NCI-H774 (cell line): ENCODE data around the gene PRDX5.
A peak's percentile ranks its signal among the peaks of the same experiment; 100 is the strongest.
"Not testable (repeated sequence)": the region's sequence is repeated elsewhere in the genome, so short reads cannot be mapped to it uniquely, and the experiment has no call there.

Experiments used
- DNase-seq: peaks from one replicate; lab custom pipeline; 2025; lab: John Stamatoyannopoulos, UW

PRDX5 gene

DNA sequence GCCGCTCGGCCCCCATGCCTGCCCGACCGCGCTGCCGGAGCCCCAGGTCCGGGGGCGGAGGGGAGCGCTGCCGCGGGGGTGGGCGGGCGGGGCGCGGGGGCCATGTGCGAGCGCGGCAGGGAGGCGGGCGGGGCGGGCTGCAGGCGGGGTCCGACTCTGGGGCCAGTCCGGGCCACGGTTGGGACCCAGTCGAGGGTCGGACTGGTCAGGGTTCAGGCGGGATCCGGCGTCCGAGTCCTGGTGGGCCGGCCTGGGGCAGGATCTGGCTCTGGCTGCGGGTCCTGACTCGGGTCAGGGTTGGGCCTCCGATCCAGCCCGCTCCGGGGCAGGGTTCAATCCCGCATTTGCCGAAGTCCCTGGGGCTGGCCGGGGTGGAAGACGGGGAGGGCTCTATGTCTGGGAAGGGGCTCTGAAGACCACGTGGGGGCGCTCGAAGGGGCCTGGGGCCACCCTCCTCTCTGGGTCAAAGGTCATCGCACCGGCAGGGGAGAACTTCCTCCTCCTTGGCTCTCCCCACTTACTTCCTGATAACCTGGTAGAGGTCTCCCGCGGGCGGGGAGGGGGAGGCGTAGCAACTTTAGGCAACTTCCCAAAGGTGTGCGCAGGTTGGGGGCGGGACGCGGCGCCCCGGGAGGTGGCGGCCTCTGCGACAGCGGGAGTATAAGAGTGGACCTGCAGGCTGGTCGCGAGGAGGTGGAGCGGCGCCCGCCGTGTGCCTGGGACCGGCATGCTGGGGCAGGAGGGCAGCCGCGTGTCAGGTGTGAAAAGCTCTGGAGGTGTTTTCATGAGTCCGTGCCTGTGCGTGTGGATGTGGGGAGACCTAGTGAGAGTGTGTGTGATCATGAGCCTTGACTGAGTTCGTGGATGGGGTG is 12.0 kb upstream of the PRDX5 start:
- DNase-seq, result peak; percentile 59

DNA sequence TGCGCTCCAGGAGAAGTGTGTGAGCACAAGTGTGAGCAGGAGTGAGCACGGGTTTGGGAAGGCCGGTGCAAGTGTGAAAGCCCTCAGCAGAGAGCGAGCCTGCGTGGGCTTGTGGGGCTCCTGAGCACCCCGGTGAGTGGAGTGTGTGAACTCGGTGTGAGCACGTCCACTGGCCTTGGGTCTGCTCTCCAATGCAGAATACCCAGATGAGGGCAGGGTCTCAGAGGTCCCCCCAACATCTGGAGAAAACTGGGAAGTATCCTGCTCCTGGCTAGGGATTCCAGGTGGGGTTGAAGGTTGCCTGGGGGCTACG is 11.4 kb upstream of the PRDX5 start:
- DNase-seq, result no peak

DNA sequence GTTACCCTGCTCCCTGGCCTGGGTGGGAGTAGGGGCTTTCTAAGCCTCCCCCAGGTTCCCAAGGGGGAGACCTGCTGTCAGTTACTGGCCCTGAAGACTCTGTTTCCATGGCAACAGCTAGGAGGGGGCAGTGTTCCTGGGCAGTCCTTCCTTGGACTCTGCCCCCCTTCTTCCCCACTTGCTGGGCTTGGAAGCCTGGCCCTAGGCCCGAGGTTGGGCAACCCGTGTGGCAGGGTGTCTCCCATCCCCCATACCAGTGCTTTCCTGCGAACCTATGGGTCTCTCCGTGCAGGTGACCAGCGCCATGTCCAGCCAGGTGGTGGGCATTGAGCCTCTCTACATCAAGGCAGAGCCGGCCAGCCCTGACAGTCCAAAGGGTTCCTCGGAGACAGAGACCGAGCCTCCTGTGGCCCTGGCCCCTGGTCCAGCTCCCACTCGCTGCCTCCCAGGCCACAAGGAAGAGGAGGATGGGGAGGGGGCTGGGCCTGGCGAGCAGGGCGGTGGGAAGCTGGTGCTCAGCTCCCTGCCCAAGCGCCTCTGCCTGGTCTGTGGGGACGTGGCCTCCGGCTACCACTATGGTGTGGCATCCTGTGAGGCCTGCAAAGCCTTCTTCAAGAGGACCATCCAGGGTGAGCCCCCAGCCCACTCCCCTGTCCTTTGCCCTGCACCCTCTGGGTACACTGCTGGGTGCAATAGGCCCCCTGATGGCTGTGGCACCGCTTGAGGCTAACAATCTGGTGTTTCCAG is 10.9 kb upstream of the PRDX5 start:
- no peak for DNase-seq

DNA sequence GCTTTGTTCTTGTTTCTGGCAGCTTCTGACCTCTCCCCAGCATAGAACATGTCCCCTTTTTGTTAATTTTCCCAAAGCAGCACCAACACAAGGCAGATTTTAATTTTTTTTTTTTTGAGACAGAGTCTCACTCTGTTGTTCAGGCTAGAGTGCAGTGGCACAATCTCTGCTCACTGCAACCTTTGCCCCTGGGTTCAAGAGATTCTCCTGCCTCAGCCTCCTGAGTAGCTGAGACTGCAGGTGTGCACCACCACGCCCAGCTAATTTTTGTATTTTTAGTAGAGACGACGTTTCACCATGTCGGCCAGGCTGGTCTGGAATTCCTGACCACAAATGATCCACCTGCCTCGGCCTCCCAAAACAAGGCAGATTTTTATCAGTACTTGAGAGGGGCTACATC is 10.1 kb upstream of the PRDX5 start:
- not testable (repeated sequence) for DNase-seq

DNA sequence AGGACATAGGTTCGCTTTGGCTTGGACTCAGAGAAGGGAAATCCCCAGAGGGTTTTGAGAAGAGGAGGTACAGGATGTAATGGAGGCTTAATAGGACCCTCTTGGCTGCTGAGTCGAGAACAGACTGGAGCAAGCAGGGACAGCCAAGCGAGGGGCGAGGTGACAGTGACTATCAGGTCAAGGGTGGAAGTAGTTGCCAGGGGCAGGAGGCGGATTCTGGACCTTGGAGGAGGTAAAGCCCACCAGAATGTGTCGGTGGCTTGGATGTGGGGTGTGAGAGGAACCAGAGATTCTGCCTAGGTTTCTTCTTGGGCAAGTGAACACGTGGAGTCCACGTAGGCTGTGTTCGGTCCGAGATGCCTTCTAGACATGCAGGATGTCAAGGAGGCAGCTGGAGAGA is 5.0 kb upstream of the PRDX5 start:
- DNase-seq, result no peak

DNA sequence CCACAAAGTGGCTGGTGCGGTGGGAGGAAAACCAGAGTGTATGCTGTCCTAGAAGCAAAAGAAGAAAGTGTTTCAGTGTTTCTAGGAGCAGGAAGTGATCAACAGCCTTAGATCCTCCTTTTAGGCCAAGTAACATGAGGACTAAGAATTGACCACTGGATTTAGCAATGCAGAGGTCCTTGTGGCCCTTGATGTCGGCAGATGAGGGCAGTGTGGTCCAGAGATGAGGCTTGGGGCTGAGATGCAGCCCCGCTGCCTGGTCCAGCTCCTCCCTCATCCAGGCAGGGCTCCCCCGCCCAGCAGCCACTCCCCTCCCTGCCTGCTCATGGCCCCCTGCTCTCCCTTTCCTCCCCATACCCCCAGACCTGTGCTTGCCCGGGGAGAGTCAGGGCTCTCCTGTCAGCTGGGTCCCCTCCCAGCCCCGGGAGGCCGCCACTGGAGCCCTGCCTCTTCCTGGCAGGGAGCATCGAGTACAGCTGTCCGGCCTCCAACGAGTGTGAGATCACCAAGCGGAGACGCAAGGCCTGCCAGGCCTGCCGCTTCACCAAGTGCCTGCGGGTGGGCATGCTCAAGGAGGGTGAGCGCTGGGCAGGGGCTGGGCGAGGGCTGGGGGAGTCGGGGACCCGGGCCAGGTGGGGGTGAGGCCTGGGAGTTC is 4.3 kb upstream of the PRDX5 start:
- DNase-seq, result no peak

DNA sequence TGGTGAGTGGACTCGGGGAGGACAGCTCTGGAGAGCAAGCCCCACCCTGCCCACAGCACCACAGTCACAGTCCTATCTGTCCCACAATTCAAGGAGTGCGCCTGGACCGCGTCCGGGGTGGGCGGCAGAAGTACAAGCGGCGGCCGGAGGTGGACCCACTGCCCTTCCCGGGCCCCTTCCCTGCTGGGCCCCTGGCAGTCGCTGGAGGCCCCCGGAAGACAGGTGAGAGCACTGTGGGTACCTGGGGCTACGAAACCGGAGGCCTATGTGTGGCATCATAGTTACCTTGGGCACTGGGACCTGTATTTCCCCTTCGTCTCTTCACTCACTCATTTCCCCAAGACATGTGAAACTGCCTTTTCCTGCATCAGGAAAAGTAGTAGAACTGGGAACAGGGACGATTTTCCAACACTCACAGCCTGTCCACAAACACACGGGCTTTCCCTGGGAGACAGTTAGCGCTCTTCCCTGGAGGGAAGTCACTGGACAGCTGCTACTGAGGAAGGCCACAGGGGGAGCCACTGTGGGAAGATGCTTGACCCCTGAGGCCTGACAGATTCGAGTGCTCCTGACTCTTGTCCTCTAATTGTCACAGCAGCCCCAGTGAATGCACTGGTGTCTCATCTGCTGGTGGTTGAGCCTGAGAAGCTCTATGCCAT is 3.6 kb upstream of the PRDX5 start:
- DNase-seq, result no peak

DNA sequence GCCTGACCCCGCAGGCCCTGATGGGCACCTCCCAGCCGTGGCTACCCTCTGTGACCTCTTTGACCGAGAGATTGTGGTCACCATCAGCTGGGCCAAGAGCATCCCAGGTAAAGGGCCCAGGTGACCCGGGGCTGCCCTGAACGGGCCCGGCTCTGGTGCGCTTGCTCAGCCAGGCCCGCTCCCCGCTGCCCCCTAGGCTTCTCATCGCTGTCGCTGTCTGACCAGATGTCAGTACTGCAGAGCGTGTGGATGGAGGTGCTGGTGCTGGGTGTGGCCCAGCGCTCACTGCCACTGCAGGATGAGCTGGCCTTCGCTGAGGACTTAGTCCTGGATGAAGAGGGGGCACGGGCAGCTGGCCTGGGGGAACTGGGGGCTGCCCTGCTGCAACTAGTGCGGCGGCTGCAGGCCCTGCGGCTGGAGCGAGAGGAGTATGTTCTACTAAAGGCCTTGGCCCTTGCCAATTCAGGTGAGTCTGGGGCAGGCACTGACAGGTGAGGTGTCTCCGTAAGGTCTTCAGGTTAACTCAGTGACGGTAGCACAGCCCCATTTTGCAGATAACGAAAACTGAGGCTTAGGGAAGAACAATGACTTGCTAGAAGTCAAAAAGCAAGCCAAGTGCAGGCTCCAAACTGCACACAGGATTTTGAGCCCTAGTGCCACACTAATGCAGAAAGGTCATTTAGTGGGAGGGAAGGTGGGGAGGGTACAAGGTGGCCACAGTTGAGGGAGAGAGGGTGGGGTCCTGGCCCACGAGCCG is 2.9 kb upstream of the PRDX5 start:
- DNase-seq, result no peak

DNA sequence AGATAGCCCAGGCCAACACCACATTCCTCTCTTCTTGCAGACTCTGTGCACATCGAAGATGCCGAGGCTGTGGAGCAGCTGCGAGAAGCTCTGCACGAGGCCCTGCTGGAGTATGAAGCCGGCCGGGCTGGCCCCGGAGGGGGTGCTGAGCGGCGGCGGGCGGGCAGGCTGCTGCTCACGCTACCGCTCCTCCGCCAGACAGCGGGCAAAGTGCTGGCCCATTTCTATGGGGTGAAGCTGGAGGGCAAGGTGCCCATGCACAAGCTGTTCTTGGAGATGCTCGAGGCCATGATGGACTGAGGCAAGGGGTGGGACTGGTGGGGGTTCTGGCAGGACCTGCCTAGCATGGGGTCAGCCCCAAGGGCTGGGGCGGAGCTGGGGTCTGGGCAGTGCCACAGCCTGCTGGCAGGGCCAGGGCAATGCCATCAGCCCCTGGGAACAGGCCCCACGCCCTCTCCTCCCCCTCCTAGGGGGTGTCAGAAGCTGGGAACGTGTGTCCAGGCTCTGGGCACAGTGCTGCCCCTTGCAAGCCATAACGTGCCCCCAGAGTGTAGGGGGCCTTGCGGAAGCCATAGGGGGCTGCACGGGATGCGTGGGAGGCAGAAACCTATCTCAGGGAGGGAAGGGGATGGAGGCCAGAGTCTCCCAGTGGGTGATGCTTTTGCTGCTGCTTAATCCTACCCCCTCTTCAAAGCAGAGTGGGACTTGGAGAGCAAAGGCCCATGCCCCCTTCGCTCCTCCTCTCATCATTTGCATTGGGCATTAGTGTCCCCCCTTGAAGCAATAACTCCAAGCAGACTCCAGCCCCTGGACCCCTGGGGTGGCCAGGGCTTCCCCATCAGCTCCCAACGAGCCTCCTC is 2.0 kb upstream of the PRDX5 start:
- DNase-seq, result not testable (repeated sequence)

DNA sequence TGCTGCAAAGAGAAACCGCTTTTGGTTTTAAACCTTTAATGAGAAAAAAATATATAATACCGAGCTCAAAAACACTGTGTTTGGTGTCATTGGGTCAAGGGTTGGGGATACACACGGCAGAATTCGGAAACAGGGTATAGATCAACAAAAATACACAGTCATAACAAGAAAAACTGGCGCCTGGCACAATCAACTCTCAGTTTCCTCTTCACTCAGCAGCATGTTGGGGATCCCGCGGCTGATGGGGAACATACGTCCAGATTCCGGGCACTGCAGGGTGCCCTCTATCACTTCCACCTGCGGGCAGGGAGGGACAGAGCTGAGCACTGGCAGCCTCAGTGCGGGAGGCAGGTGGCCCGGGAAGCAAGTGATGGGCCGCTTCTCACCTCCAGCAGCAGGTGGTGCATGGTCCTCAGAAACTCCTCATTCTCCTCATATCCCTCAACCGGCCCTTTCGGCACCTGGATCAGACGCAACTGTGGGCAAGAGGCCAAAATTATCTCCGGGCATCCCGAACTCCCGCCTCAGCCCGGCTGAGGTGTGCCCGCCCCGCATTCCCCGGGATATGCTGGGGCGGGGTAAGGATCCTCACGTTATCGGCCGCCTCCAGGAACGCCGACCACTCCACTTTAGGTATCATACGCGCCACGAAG is 1.1 kb upstream of the PRDX5 start:
- DNase-seq, result peak; percentile 34

DNA sequence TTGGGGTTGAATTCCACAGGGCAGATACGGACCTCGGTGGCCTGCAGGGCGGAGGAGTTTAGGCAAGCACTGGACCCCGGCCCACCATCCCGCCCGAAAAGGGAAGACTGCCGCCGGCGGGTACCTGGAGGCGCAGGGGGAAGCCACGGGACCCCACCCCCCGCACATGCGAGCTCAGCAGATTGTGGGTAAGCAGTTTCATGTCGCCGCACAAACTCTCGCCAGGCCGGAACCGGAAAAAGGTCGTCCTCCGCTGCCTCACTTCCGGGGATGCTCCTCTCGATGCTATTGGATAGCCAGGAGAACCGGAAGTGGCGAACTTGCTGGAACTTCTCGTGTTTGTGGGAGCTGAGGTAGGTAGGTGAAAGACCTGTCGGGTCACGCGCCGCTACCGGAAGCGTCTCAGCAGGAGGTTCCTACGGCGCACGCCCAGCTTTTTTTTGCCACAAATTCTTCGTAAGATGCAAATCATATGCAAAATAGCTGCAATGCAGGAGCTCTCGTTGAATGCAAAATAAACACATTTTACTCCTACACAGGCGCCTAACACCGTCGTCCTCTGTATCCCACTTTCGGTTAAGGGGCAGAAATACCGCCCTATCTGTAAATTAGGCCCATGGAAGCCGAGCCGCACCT is 478 bp upstream of the PRDX5 start, which contains the start of gene TRMT112:
Gene TRMT112 (minus strand): TSS at position 235 of the 636 bp plus-strand sequence. CDS start 33 bp downstream, at position 202.
- DNase-seq, result peak; percentile 99

DNA sequence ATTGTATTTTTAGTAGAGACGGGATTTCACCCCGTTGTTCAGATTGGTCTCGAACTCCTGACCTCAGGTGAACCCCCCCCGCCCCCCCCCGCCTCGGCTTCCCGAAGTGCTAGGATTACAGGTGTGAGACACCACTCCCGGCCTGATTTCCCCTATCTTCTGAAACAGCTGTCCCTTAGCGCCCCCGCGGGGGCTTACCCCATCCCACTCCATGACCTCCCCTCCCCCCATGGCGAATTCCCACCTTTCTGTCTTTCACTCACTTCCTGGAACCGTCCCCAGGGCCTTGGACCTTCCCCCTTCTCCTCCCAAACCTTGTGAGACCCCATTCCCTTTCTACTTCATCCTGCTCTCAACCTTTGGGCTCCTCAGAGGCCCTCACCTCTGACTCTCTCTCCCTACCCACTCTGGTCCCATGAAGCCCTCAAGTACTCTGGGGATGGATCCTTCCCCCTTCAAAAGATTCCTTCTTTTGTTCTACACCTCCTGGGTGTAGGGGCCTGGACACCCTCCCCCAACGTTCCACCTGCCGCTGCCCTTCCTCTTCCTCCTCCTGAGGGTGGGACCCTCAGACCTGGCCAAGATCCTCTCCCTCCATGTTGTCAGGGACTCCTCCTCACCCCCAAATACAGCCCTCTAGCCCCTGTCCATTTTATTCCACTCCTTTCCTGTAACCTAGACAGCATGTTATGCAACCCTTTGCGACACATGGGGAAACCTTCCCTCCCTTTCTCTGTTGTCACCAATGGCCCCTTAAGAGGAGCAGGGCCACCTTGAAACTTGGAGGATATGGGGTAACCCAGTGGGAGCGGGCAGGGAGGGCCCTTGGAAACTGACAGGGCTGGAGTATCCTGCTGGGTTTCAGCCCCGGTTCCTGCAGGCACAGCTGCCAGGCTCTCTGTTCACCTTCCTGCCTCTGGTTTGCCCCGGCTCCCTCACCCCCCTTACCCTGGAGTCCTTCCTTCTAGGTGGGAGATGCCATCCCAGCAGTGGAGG is 1.1 kb downstream of the PRDX5 start:
- no peak for DNase-seq

DNA sequence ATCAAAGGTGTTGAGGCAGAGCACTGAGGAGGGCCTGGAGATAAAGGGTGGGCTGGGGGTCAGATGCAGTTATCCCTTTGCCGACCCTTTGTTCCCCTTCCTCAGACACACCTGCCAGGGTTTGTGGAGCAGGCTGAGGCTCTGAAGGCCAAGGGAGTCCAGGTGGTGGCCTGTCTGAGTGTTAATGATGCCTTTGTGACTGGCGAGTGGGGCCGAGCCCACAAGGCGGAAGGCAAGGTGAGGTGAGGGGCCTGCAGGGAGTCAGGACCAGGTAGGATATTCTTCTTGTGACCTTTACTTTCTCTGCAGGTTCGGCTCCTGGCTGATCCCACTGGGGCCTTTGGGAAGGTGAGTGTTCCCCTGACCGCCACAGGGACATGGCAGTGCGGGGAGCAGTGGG is 2.6 kb downstream of the PRDX5 start:
- no peak for DNase-seq

DNA sequence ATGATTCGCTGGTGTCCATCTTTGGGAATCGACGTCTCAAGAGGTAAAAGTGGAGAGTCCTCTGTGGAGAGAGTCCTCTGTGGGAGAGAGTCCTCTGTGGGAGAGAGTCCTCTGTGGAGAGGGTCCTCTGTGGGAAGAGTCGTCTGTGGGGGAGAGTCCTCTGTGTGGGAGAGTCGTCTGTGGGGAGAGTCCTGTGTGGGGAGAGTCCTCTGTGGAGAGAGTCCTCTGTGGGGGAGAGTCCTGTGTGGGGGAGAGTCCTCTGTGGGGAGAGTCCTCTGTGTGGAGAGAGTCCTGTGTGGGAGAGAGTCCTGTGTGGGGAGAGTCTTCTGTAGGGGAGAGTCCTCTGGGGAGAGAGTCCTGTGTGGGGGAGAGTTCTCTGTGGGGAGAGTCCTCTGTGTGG is 3.1 kb downstream of the PRDX5 start:
- no peak for DNase-seq

DNA sequence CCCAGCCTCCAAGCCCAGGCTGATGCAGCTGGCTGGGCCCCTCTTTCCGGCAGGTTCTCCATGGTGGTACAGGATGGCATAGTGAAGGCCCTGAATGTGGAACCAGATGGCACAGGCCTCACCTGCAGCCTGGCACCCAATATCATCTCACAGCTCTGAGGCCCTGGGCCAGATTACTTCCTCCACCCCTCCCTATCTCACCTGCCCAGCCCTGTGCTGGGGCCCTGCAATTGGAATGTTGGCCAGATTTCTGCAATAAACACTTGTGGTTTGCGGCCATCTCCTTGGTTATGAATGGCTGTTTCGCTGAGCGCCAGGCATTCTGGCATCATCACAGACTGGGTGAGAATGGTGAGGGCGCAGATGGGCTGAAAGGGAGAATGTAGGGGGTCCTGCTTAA is 3.6 kb downstream of the PRDX5 start:
- no peak for DNase-seq

DNA sequence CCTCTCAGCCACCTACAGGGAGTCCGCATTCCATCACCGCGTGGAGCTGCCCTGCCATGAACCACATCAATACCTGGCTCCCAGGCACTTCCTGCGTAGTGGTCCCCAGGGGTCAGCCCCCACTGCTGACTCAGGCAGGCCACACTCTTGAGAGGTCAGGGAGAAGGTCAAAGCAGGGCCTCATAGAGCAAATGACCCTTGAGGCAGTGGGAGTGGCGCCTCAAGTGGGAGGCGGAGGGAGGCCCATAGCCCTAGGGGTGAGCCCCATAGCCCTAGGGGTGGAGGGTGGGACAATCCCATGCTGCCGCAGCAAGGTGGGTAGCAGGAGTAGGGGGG is 5.0 kb downstream of the PRDX5 start:
- DNase-seq, result no peak

DNA sequence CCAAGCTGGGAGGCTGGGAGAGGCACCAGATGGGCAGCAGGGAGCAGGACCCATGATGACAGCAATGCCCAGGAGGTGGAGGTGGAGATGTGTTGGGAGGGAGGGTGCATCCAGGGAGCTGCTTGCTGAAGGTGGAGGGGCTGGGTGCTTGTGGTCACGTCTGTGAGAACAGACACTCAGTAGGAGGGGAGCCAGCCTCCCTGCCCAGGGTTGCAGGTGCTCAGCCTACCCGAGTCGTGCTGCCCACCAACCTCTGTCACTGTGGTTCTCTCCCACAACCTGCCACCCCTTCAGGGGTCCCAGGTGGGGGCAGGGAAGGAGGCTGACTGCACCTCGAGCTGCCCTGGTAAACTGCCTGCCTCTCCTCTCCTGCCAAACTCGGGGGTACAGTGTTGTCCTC is 5.5 kb downstream of the PRDX5 start:
- no peak for DNase-seq

DNA sequence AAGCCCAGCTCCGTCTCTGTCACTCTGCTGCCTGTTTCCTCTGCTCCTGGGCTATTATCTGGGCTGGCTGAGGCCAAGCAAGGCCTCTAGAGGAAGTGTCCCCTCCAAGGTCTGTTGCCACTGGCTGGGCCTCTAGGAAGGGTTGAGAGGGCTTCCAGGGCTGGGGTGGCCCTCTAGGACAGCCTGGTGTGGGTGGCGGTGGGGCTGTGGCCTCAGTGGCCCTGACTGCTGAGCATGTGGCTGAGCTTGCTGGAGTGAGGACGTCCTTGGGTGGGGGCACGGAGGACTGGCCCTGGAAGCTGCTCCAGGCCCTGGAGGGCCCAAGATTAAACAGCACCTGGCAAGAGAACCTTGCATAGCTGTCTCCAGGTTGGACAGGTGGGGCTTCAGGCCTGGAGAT is 6.1 kb downstream of the PRDX5 start:
- not testable (repeated sequence) for DNase-seq
